Endothelial cell of umbilical vein (primary cell): ENCODE measurements around the gene AFG3L2.

Source experiments
- JUN ChIP-seq: IDR thresholded peaks from 2 replicates; pipeline ENCODE4 v1.6.1; 2011; ENCODE audit warnings: borderline replicate concordance, low read depth; ENCODE audit not compliant: insufficient read length, insufficient read depth
- MAX ChIP-seq: IDR thresholded peaks from 2 replicates; pipeline ENCODE4 v1.6.1; 2011; ENCODE audit not compliant: insufficient read depth, insufficient read length
- POLR2A ChIP-seq: IDR thresholded peaks from 2 replicates; pipeline ENCODE4 v1.6.1; 2012; ENCODE audit warnings: low read depth, mild to moderate bottlenecking, control low read depth, low read length
- POLR2AphosphoS5 ChIP-seq: IDR thresholded peaks from 2 replicates; pipeline ENCODE4 v1.6.1; 2012; ENCODE audit warnings: low read depth, mild to moderate bottlenecking, control low read depth, low read length, moderate library complexity; ENCODE audit not compliant: insufficient read depth
- TF ChIP-seq, protein P1 (sequence below), 2 donors: IDR thresholded peaks; 1 replicate in 1 of 2; 2 replicates in 1 of 2; pipeline ENCODE4 v1.5.1; 2011; ENCODE audit warnings: low read length in 2 of 2, mild to moderate bottlenecking in 2 of 2, moderate library complexity in 2 of 2, control low read depth in 1 of 2, inconsistent platforms in 1 of 2, low read depth in 1 of 2; ENCODE audit not compliant: insufficient read depth in 1 of 2; ENCODE audit errors: extremely low read depth in 1 of 2

DNA sequence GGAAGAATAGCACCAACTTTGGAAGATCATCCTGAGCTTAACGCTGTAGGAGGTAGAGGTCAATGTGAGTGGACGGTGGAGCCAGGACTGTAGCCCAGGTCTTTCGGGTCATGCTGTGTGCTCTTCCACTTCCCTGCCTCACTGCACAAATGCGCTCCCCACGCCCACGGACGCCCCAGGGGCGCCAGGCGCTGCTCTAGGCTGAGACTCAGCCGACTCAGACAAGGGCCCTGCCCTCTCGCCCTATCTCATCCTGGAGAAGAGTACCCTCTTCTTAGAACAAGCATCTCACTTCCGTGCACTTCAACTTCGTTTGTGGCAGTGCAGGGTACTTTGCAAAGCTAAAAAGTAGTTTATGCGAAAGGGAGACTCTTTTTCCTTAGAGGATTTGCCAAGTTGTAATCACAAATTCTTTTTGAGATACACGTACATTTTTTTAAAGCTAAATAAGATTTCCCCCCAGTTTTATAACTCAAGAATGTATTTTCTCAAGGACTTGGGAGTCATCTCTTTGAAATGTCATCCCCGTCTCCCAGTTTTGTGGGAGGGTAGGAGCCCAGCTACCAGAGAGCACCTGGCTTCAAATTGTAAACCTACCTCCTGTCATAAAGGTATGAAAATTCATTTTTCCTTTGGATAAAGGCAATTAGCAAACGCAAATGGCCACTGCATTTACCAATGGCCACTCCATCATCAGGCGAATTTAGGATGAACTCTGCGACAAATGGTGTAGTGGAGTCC is 29.5 kb upstream of the AFG3L2 start:
- TF ChIP-seq, protein P1, sequence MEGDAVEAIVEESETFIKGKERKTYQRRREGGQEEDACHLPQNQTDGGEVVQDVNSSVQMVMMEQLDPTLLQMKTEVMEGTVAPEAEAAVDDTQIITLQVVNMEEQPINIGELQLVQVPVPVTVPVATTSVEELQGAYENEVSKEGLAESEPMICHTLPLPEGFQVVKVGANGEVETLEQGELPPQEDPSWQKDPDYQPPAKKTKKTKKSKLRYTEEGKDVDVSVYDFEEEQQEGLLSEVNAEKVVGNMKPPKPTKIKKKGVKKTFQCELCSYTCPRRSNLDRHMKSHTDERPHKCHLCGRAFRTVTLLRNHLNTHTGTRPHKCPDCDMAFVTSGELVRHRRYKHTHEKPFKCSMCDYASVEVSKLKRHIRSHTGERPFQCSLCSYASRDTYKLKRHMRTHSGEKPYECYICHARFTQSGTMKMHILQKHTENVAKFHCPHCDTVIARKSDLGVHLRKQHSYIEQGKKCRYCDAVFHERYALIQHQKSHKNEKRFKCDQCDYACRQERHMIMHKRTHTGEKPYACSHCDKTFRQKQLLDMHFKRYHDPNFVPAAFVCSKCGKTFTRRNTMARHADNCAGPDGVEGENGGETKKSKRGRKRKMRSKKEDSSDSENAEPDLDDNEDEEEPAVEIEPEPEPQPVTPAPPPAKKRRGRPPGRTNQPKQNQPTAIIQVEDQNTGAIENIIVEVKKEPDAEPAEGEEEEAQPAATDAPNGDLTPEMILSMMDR (IDR thresholded peaks at IDR 0.05; ENCODE audit: extremely low read depth in 1 of 2, insufficient read depth in 1 of 2, low read depth in 1 of 2, low read length in 2 of 2) = no peak
- no peak for TF ChIP-seq MAX
- no peak for TF ChIP-seq POLR2A
- no peak for TF ChIP-seq POLR2AphosphoS5
- no peak for TF ChIP-seq JUN
